Measurements from ENCODE around the gene CFAP299. TPM values are rescaled to one million over a fixed set of nuclear protein-coding genes. Genes with fewer than 3 reads are reported as not detected.
A peak's percentile ranks its signal among the peaks of the same experiment; 100 is the strongest.

The CFAP299 gene
- total and polyA plus RNA-seq, 2 of the 13 experiments (the other 11 are each of a cell fraction or from before 2014, with no cell fraction given), result not detected

DNA sequence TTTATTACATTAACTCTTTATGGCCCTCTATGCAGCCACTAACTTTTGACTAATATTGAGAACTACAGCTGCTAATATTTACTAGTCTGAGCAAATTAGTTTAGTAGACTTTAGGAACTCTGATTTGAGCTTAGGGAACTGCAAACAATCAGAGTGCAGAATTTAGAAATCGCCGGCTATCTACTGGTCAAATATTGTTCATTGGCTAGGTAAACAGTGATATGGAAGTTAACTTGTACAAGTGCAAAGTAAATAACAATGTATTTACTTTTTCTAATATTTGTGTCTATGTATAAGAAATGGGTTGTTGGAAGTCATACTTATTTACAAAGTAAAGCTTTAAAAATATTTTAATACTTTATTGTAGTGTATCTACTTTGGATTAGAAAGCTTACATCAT lies 279.6 kb downstream of the CFAP299 start (continued):
- TF ChIP-seq ZNF609 (CRISPR knock-in tag; IDR thresholded peaks at IDR 0.05; ENCODE audit: borderline replicate concordance) (peak; percentile 96), SMAD3 (CRISPR knock-in tag; IDR thresholded peaks at IDR 0.05) (no peak), REXO4 (CRISPR knock-in tag; IDR thresholded peaks at IDR 0.05; ENCODE audit: borderline replicate concordance) (no peak), TFE3 (CRISPR knock-in tag; IDR thresholded peaks at IDR 0.05) (no peak), PRDM15 (CRISPR knock-in tag; IDR thresholded peaks at IDR 0.05) (no peak), JDP2 (CRISPR knock-in tag; IDR thresholded peaks at IDR 0.05; ENCODE audit: borderline replicate concordance) (no peak), ZBTB38 (CRISPR knock-in tag; IDR thresholded peaks at IDR 0.05) (no peak), ZNF510 (CRISPR knock-in tag; IDR thresholded peaks at IDR 0.05; ENCODE audit: low read depth) (no peak), LCORL (IDR thresholded peaks at IDR 0.05) (no peak), LCORL (CRISPR knock-in tag; IDR thresholded peaks at IDR 0.05) (no peak)
- TF ChIP-seq, protein P1, sequence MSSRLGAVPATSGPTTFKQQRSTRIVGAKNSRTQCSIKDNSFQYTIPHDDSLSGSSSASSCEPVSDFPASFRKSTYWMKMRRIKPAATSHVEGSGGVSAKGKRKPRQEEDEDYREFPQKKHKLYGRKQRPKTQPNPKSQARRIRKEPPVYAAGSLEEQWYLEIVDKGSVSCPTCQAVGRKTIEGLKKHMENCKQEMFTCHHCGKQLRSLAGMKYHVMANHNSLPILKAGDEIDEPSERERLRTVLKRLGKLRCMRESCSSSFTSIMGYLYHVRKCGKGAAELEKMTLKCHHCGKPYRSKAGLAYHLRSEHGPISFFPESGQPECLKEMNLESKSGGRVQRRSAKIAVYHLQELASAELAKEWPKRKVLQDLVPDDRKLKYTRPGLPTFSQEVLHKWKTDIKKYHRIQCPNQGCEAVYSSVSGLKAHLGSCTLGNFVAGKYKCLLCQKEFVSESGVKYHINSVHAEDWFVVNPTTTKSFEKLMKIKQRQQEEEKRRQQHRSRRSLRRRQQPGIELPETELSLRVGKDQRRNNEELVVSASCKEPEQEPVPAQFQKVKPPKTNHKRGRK (CRISPR knock-in tag; IDR thresholded peaks at IDR 0.05), result no peak

Measured in HepG2 (cell line).